Breast epithelium (tissue), 3 donors: ENCODE results near the gene ASIC4.

Source experiments
- POLR2AphosphoS5 ChIP-seq, 3 donors: sonication (generic); formaldehyde crosslinking; IDR thresholded peaks; one replicate each; pipeline ENCODE4 v1.6.1; 2017; ENCODE audit warnings: antibody characterized with exemption in 3 of 3
- TF ChIP-seq, protein P1 (sequence below), 3 donors: fragments of 450-650 bp; IDR thresholded peaks; one replicate each; pipeline ENCODE4 v1.5.1; 2016 to 2017; ENCODE audit warnings: antibody characterized with exemption in 3 of 3, mild to moderate bottlenecking in 3 of 3, moderate library complexity in 3 of 3

- TF ChIP-seq POLR2AphosphoS5 (IDR thresholded peaks at IDR 0.05), result no peak
- TF ChIP-seq, protein P1, sequence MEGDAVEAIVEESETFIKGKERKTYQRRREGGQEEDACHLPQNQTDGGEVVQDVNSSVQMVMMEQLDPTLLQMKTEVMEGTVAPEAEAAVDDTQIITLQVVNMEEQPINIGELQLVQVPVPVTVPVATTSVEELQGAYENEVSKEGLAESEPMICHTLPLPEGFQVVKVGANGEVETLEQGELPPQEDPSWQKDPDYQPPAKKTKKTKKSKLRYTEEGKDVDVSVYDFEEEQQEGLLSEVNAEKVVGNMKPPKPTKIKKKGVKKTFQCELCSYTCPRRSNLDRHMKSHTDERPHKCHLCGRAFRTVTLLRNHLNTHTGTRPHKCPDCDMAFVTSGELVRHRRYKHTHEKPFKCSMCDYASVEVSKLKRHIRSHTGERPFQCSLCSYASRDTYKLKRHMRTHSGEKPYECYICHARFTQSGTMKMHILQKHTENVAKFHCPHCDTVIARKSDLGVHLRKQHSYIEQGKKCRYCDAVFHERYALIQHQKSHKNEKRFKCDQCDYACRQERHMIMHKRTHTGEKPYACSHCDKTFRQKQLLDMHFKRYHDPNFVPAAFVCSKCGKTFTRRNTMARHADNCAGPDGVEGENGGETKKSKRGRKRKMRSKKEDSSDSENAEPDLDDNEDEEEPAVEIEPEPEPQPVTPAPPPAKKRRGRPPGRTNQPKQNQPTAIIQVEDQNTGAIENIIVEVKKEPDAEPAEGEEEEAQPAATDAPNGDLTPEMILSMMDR (IDR thresholded peaks at IDR 0.05), result no peak
Observed at GRCh38 chr2:219488149-219488843, 26.0 kb upstream of the ASIC4 start.
